HG03354 (cell line): ENCODE data around the gene GSG1L.

Source experiments
- ATAC-seq: cut with Tn5 transposase; IDR thresholded peaks from one replicate; pipeline ENCODE4 v1.9.1; 2021; ENCODE audit warnings: mild to moderate bottlenecking; ENCODE audit not compliant: unreplicated experiment, poor library complexity, severe bottlenecking

The GSG1L gene

GRCh38 chr16:27786221-27786922 lies 277.1 kb downstream of the GSG1L start:
- ATAC-seq: no peak

GRCh38 chr16:27785307-27785678 lies 278.2 kb downstream of the GSG1L start:
- no peak for ATAC-seq

- ATAC-seq: no peak
These were observed 278.9 kb downstream of the GSG1L start for GRCh38 chr16:27784351-27785306.

GRCh38 chr16:27781981-27782880 lies 281.3 kb downstream of the GSG1L start:
- no peak for ATAC-seq

- ATAC-seq: no peak
These were observed 282.4 kb downstream of the GSG1L start for GRCh38 chr16:27781195-27781524.

- no peak for ATAC-seq
These were observed 282.9 kb downstream of the GSG1L start for GRCh38 chr16:27780468-27781194.

GRCh38 chr16:27779641-27780164 lies 283.8 kb downstream of the GSG1L start:
- ATAC-seq: no peak

- no peak for ATAC-seq
These were observed 284.5 kb downstream of the GSG1L start for GRCh38 chr16:27778926-27779570.

- no peak for ATAC-seq
These were observed 285.2 kb downstream of the GSG1L start for GRCh38 chr16:27778171-27778925.

GRCh38 chr16:27777527-27777926 lies 286.0 kb downstream of the GSG1L start:
- no peak for ATAC-seq

GRCh38 chr16:27776556-27777225 lies 286.8 kb downstream of the GSG1L start:
- ATAC-seq: no peak

GRCh38 chr16:27775254-27775653 lies 288.3 kb downstream of the GSG1L start:
- ATAC-seq: no peak

- ATAC-seq: no peak
These were observed 288.7 kb downstream of the GSG1L start for GRCh38 chr16:27774779-27775178.

- ATAC-seq: no peak
These were observed 290.2 kb downstream of the GSG1L start for GRCh38 chr16:27773344-27773743.

GRCh38 chr16:27772093-27772825 lies 291.3 kb downstream of the GSG1L start:
- no peak for ATAC-seq

GRCh38 chr16:27771201-27771910 lies 292.2 kb downstream of the GSG1L start:
- no peak for ATAC-seq
